Vagina (tissue), 2 donors: ENCODE data around the gene VPS13C.

Experiments
- CTCF ChIP-seq, 3 experiments: fragments of 450-650 bp in 2 of 3; fragments of 200-600 bp in 1 of 3; sonication (generic) in 1 of 3; IDR thresholded peaks; one replicate each; pipeline ENCODE4 v1.5.1; 2017 to 2019; ENCODE audit warnings: antibody characterized with exemption in 3 of 3, mild to moderate bottlenecking in 2 of 3, moderate library complexity in 2 of 3
- POLR2A ChIP-seq, 2 donors: fragments of 450-650 bp; IDR thresholded peaks; one replicate each; pipeline ENCODE4 v1.6.1; 2017; ENCODE audit warnings: antibody characterized with exemption in 2 of 2, mild to moderate bottlenecking in 2 of 2, moderate library complexity in 2 of 2
- POLR2AphosphoS5 ChIP-seq, 2 donors: sonication (generic); formaldehyde crosslinking; IDR thresholded peaks; one replicate each; pipeline ENCODE4 v1.9.0; 2017; ENCODE audit warnings: antibody characterized with exemption in 2 of 2, mild to moderate bottlenecking in 2 of 2, low read depth in 1 of 2; ENCODE audit not compliant: insufficient read depth in 1 of 2

DNA sequence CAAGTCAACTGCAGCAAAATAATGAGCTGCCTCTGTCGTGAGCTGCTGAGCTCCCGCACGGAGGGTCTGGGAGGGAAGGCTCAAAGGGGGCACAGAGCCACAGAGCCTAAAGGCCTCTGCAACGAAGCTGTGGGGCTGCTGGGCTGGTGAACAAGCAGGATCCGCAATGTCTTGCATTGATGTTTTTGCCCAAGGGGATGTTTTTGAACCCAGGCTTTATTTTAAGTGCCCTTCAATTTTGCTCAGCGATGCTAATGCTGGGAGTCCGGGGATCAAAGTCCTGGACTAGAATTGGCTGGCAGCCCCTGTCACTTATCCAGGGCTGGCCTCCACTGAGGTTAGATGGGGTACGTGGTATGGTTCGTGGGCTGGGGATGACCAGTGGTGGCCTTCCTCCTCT, 240.0 kb downstream of the VPS13C start:
- TF ChIP-seq CTCF (IDR thresholded peaks at IDR 0.05) (no peak), POLR2AphosphoS5 (IDR thresholded peaks at IDR 0.05; ENCODE audit: insufficient read depth in 1 of 2, low read depth in 1 of 2) (no peak), POLR2A (IDR thresholded peaks at IDR 0.05) (no peak)
